Hematopoietic multipotent progenitor cell treated with erythropoietin and hydrocortisone succinate and interleukin-3 and kit ligand, for 6 days (in vitro differentiated cells): ENCODE measurements around the gene SHISA4.
"Not testable (repeated sequence)": the region's sequence is repeated elsewhere in the genome, so short reads cannot be mapped to it uniquely, and the experiment has no call there.

Experiments
- DNase-seq: peaks from one replicate; pipeline ENCODE4 v3.0.0-alpha.2; 2015

SHISA4 gene

DNA sequence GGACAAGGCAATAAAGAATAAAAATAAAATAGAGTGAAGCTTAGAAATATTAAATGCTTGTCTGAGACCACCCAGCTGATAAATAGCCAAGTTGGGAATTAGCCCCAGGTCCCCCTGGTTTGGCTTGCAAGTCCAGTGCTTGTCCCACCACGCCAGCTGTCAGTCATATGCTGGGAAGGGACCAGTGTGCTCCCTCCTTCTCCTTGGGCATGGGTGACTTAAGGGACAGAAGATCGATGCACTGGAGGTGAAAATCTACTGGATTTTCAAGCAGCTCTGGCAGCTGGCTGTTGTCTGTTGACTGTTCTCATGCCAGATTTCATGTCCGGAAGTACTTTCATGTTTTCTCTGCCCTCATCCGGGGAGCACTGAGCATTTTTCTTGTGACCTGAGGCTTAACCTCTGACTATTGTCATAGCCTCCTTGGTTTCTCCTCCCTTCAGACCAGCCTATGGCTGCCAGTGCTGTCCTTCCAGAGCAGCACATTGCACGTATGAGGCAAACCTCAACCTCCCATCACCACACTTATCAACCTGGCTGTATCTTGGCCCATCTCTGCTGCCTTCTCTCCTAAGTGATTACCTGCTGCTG, 45.2 kb downstream of the SHISA4 start:
- no peak for DNase-seq

GRCh38 chr1:201937624-201938213, 49.0 kb downstream of the SHISA4 start:
- no peak for DNase-seq

DNA sequence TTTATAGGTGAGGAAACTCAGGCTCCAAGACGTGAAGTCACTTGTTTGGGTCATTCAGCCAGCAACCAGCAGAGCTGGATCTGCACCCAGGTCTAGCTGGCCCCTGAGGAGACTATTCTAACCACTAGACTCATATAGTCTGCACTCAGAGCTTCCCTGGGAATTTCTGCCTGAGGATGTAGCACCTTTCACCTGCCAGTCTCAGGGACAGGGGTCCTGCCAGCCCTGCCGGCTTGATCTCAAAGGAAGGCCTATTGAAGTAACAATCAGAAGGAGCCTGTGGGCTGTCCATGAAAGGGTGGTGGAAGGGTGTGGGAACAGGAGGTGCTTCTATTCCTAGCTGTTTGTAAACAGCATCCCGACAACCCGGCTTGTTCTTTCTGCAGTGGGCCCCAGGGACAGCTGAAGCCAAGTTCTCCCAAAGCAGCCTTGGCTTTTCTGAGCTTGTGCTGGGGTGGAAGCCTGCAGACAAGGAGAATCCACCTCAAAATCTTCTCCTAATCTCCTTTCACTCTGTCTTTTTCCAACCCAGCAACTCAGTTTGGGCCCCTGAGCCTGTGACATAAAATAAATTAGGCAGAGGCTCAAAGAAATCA, 49.8 kb downstream of the SHISA4 start:
- DNase-seq = no peak

- no peak for DNase-seq
Observed at GRCh38 chr1:201939148-201939547, 50.5 kb downstream of the SHISA4 start.

- DNase-seq = no peak
Observed at GRCh38 chr1:201939574-201939973, 50.9 kb downstream of the SHISA4 start.

DNA sequence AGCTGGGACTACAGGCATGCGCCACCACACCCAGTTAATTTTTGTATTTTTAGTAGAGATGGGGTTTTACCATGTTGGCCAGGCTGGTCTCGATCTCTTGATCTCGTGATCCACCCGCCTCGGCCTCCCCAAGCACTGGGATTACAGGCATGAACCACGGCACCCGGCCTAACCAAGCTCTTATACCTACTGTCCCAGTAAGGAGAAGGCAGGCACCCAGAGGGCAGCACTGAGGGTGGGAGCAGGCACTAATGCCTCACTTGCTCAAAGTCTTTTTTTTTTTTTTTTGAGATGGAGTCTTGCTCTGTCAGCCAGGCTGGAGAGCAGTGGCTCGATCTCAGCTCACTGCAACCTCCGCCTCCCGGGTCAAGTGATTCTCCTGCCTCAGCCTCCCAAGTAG, 51.6 kb downstream of the SHISA4 start:
- DNase-seq = not testable (repeated sequence)

DNA sequence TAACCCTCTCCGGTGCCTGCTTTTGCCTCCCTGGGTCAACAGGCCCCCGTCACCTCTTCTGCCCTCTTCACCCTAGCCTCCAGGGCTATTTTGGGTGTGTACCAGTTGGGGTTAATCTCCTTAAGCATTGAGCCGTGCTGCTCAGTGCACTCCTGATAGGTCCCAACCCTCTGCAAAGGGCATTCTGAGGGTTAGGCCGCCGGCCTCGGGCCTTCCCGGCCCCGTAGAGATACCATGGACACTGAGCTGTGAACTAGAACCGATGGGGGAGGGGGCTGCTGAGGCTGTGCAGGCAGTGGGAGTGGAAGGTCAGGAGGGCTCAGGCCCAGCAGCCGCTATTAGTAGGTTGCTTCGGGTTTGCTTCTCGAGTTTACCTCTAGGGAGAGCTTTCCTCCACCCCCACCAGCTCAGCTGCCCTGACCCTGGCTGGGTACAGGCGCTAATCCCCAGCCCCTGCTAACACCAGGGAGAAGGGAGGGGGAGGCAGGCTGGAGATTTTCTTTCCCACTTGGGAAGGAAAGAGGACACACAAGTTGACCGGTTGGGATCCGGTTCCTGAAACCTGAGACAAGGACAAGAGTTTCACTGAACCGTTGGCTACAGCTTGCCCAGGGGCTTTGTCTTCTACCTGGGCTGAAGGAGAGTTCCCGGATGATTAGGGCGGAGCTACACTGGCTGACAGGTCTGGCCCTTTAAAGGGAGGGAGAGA, 52.9 kb downstream of the SHISA4 start:
- no peak for DNase-seq

DNA sequence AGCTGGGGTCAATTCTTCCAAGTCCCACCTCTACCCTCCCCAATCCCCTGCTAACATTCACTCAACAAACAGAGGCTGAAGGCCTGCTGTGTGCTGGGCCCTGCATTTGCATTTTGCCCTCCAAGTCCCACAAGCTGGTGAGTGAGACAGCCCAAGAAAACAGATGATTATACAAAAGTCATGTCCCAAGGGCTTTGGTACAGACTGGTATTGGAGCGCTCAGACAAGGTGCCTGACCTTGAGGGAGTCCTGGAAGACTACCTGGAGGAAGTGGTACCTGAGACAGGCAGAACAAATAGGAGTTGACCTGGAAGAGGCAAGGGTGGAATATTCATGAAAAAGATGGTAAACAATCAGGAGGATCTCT, 53.4 kb downstream of the SHISA4 start:
- no peak for DNase-seq
